ENCODE results near the gene RNF181.

RNF181 gene

DNA sequence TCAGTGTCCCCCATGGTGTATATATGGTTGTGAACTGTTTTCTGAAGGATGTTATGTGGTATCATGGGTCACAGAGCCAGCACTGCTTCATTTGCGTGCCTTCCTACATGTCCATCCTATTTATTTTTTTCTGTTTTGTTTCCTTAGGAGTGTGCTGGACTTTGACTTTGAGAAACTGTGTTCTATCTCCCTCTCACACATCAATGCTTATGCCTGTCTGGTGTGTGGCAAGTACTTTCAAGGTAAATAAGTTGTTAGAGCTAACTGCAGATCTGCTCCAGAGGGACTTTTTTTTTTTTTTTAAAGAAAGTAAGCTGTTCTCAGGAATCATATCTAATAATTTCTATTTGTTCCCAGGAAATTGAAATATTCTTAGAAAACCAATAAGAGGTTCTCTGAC lies 25.8 kb downstream of the RNF181 start:
- DNase-seq (ENCODE audit: low read depth, low spot score), result no peak
- POLR2A ChIA-PET, result interaction anchor here (0.6 kb wide), 1 partner anchor 16 kb away, joined by 3 read pairs; no protein-coding TSS in a partner anchor
- no peak overlapping the region for H3K4me3 ChIP-seq (ENCODE audit: low read depth, low read length)
- TF ChIP-seq, protein P1, sequence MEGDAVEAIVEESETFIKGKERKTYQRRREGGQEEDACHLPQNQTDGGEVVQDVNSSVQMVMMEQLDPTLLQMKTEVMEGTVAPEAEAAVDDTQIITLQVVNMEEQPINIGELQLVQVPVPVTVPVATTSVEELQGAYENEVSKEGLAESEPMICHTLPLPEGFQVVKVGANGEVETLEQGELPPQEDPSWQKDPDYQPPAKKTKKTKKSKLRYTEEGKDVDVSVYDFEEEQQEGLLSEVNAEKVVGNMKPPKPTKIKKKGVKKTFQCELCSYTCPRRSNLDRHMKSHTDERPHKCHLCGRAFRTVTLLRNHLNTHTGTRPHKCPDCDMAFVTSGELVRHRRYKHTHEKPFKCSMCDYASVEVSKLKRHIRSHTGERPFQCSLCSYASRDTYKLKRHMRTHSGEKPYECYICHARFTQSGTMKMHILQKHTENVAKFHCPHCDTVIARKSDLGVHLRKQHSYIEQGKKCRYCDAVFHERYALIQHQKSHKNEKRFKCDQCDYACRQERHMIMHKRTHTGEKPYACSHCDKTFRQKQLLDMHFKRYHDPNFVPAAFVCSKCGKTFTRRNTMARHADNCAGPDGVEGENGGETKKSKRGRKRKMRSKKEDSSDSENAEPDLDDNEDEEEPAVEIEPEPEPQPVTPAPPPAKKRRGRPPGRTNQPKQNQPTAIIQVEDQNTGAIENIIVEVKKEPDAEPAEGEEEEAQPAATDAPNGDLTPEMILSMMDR (IDR thresholded peaks at IDR 0.05; ENCODE audit: insufficient read depth, low read length, missing control alignments), result no peak
- CTCF ChIA-PET, result interaction anchor here (1.5 to 5.8 kb wide), 5 partner anchors 10 to 85 kb away, joined by 4 to 100 read pairs (median 7); no protein-coding TSS in a partner anchor

DNA sequence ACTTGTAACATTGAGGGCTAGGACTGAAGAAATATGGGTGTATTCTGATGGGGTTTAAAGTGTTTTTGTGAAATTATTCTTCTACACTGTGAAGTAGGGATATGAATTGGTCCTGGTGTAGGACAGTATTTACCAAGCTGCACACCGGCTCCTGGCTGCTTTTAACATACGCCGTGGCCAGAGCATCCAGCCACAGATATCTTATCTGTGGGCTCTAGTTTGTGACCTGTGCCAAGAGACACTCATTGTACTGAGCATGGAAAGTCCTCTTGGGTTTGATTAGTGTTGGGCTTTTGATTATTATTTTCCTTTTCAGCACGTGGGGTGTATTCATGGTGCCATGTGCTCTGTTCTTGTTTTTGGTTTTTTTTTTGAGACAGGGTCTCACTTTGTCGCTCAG lies 28.4 kb downstream of the RNF181 start:
- no peak for DNase-seq (ENCODE audit: low read depth, low spot score)
- TF ChIP-seq, protein P1 (IDR thresholded peaks at IDR 0.05; ENCODE audit: insufficient read depth, low read length, missing control alignments), result no peak
- ChIA-PET POLR2A (no interaction called here), CTCF (interaction anchor here (1.6 to 5.8 kb wide), 3 partner anchors 12 to 83 kb away, joined by 4 to 100 read pairs (median 59); no protein-coding TSS in a partner anchor)
- H3K4me3 ChIP-seq (ENCODE audit: low read depth, low read length), result no peak overlapping the region

DNA sequence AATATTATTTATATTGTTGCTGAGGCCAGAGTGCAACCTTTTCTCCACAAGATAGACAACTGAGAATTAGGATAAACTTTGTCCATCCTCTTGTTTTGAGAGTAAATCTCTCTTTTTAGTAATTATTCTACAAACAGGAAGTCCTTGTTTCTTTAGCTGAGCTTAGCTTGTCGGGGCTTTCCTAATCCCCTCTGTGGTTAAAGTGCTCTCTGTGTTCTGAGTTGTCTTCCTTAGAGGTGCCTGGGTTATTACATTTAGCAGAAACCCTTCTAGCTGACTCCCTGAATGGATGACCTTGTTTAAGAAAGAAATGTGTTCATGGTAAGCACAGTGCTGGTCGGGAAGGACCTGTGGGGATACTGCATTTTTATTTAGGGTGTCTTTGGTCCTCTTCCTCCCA lies 33.1 kb downstream of the RNF181 start:
- ChIA-PET POLR2A (no interaction called here), CTCF (interaction anchor here (1.0 to 35.3 kb wide), 5 partner anchors 8 to 185 kb away, joined by 3 to 915 read pairs (median 4); no protein-coding TSS in a partner anchor)
- H3K4me3 ChIP-seq (ENCODE audit: low read depth, low read length), result no peak overlapping the region
- TF ChIP-seq, protein P1 (IDR thresholded peaks at IDR 0.05; ENCODE audit: insufficient read depth, low read length, missing control alignments), result no peak
- DNase-seq (ENCODE audit: low read depth, low spot score), result no peak

DNA sequence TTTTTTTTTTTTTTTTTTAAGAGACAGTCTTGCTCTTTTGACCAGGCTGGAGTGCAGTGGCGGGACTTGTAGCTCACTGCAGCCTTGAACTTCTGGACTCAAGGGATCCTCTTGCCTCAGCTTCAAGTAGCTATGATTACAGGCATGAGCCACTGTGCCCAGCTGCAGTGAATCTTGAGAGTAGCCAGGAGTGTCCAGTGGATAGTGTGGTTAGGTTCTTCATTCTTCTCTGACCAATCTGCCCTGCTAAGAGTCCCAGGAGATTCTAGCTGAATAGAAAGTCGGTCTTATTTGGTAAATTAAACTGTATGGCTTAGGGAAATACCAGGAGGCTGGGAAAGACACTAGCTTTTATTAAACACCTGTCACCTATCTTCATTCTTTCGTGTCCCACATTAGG lies 35.8 kb downstream of the RNF181 start:
- H3K4me3 ChIP-seq (ENCODE audit: low read depth, low read length), result no peak overlapping the region
- no peak for DNase-seq (ENCODE audit: low read depth, low spot score)
- TF ChIP-seq, protein P1 (IDR thresholded peaks at IDR 0.05; ENCODE audit: insufficient read depth, low read length, missing control alignments), result no peak
- POLR2A ChIA-PET, result interaction anchor here (0.9 to 1.5 kb wide), 2 partner anchors 15 to 92 kb away, joined by 3 to 4 read pairs; partner anchors contain the start of genes MAT2A and USP39
- CTCF ChIA-PET, result interaction anchor here (1.3 to 35.3 kb wide), 7 partner anchors 9 to 181 kb away, joined by 3 to 915 read pairs (median 6); no protein-coding TSS in a partner anchor

DNA sequence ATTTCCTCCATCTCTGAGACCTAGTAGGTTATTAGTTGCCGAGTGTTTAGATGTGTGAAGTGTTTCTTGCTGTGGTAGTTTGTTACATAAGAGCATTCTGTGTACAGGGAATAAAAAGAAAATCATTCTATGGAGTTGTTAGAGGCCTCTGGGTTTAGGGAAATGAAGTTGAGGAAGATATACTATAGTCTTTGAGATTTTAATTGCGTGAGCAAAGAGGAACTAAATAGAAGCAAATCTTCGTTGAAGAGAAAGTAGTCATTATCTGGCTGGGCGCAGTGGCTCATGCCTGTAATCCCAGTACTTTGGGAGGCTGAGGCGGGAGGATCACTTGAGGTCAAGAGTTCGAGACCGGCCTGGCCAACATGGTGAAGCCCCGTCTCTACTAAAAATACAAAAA lies 39.5 kb downstream of the RNF181 start:
- no peak for DNase-seq (ENCODE audit: low read depth, low spot score)
- H3K4me3 ChIP-seq (ENCODE audit: low read depth, low read length), result no peak overlapping the region
- ChIA-PET CTCF (interaction anchor here (1.0 to 35.3 kb wide), 12 partner anchors 8 to 444 kb away, joined by 3 to 915 read pairs (median 39); no protein-coding TSS in a partner anchor), POLR2A (interaction anchor here (1.0 kb wide), 1 partner anchor 96 kb away, joined by 3 read pairs; no protein-coding TSS in a partner anchor)
- TF ChIP-seq, protein P1 (IDR thresholded peaks at IDR 0.05; ENCODE audit: insufficient read depth, low read length, missing control alignments), result no peak

DNA sequence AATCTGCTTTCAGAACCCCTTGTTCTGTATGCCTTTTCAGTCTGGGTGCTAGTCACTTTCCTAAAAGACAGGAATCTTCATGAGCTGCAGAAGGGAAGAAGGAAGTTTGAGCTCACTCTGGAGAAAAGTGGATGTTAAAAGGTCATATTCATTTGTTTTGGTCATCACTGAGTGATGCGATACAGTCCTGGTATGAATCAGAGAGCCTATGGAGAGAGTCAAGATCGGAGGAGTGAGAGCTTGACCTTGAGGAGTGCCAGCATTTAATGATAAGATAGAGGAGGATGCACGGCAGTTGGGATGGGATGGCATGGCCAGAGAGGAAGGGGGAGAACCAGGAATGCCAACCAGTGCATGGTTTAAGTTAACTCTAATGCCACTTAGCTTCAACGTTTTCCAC lies 40.1 kb downstream of the RNF181 start:
- H3K4me3 ChIP-seq (ENCODE audit: low read depth, low read length), result no peak overlapping the region
- DNase-seq (ENCODE audit: low read depth, low spot score), result no peak
- ChIA-PET POLR2A (interaction anchor here (1.0 kb wide), 1 partner anchor 97 kb away, joined by 3 read pairs; no protein-coding TSS in a partner anchor), CTCF (interaction anchor here (0.6 to 35.3 kb wide), 17 partner anchors 9 to 444 kb away, joined by 3 to 915 read pairs (median 19); no protein-coding TSS in a partner anchor)
- TF ChIP-seq, protein P1 (IDR thresholded peaks at IDR 0.05; ENCODE audit: insufficient read depth, low read length, missing control alignments), result no peak

Data from AG04449 (cell line).